ENCODE measurements around the gene ARMC8.

GRCh38 chr3:138270245-138270644 lies 83.1 kb downstream of the ARMC8 start:
- TF ChIP-seq CTCF (IDR thresholded peaks at IDR 0.05) (no peak), POLR2A (IDR thresholded peaks at IDR 0.05) (no peak)

All from body of pancreas (tissue), 4 donors.